Activated CD4-positive, alpha-beta T cell treated with anti-CD3 and anti-CD28 coated beads, Interleukin-2, Interleukin-4, amounts not matched to agents 100 ng/mL and 50 ng/mL, durations not matched to agents 16 hours and 8 hours (primary cell): ENCODE measurements around the gene DRD1.
A peak's percentile ranks its signal among the peaks of the same experiment; 100 is the strongest.

ENCODE experiments used
- DNase-seq: peaks from one replicate; pipeline ENCODE4 v3.0.0-alpha.2; 2020; ENCODE audit warnings: low spot score

Gene DRD1

DNA sequence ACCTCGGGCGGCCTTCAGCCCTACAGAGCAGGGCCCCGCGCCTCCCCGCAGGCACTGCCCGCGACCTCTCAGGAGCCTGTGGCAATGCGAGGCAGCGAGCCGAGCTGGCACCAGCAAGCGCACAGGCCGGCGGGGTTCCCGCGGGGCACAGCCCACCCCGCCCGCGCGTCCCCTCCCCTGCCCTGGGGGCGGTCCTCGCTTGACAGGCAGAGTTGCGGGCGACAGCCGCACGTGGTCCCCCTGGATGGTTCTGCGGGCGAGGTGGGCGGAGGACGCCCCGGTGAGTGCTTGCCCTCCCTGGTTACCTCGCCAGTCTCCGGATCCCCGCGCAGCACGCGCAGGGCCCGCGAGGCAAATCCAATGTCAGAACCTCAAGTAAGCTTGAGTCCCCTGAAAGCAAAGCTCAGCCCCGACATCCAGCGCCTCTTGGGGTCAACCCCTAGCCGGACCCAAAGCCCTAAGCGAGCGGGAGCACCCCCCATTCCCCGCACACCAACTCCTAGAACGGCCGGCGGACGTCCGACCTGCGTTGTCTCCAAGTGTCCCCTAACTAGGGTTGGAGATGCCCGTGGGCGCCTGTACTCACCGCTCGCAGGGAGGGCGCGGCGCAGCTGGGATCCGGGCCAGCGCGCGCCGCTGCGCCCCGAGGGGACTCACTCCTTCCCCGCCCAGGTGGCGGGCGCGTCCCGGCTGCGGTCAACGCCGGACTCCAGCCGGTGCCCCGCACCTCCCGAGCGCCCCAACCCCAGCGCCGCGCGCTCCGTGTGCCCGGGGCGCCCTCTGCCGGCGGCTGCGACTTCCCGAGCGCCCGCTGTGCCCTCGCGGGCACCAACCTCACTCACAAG is at the start of gene DRD1:
Gene DRD1 (minus strand): TSS at position 123 of the 845 bp plus-strand sequence. CDS start 1,083 bp downstream, outside the sequence.
- DNase-seq: peak; percentile 49

DNA sequence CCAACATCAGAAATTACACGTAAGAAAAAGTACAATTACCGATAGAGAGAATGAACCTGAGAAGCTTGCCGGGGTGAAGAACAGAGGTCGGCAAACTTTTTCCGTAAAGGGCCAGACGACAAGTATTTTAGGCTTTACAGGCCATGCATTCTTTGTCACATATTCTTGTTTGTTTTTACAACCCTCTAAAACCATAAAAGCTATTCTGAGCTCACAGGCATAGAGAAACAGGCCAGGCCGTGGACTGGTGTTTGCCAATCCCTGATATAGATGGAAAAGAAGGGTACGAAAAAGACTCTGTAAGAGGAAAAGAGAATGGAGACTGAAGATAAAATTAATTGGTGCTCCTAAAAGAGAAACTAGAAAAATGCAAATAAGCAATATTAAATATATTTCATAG is 49.7 kb upstream of the DRD1 start:
- no peak for DNase-seq

- no peak for DNase-seq
Observed at GRCh38 chr5:175493260-175493659, 49.3 kb upstream of the DRD1 start.

- DNase-seq: no peak
Observed at GRCh38 chr5:175491223-175491622, 47.2 kb upstream of the DRD1 start.

DNA sequence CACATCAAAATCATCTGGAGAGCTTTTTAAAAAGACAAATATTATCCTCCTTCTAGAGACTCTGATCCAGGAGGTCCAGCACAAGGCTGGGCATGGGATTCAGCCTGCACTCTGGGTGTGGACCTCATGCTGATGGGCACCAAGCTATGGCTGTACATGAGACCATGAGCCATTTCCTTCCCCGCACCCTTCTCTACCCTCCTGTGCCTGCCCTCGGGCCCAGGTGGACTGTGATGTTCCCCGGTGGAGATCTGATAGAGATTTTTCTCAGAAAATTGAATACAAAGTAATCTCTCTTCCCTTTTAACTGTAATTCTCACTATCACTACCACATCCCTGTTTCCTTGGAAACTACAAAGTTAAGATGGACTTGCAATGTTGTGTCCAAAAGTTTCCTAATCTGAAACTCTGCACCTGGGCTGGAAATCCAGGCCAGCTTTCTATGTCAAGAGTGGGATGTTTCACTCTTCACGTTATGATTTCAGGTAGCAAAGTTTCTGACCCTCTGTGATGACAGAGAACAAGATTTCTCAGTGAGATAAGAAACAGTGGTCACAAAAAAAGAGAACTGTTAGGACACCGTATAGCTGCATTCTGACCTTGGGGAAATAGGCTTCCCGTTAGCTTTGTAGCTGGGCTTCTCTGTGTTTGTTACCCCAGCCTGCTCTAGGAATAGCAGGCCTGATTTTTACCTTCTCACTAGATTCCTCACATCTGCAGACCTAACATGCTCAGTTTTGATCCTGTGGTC is 45.9 kb upstream of the DRD1 start:
- DNase-seq: no peak

- DNase-seq: no peak
Observed at GRCh38 chr5:175487514-175488222, 43.7 kb upstream of the DRD1 start.

- no peak for DNase-seq
Observed at GRCh38 chr5:175485631-175486030, 41.6 kb upstream of the DRD1 start.

GRCh38 chr5:175484829-175485228 is 40.8 kb upstream of the DRD1 start:
- no peak for DNase-seq

DNA sequence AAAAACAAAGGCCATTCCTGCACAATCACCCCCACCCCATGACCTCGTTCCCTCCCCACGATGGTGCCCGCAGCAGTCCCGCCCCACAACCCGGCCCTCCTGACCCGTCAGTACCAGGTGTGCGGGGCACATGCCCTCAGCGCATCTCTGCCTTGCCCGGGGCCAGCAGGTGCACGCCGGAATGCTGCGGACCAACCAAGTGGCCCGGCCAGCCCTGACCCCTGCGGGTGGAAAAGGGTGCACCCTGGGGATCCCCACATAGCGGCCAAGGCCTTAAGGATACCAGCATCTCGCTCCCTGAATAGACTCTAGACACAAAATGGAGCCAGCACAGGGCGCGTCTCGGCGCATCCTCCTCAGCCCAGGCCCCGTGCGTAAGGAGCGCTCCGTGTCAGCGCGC is 40.3 kb upstream of the DRD1 start:
- no peak for DNase-seq

- no peak for DNase-seq
Observed at GRCh38 chr5:175483337-175483736, 39.4 kb upstream of the DRD1 start.

DNA sequence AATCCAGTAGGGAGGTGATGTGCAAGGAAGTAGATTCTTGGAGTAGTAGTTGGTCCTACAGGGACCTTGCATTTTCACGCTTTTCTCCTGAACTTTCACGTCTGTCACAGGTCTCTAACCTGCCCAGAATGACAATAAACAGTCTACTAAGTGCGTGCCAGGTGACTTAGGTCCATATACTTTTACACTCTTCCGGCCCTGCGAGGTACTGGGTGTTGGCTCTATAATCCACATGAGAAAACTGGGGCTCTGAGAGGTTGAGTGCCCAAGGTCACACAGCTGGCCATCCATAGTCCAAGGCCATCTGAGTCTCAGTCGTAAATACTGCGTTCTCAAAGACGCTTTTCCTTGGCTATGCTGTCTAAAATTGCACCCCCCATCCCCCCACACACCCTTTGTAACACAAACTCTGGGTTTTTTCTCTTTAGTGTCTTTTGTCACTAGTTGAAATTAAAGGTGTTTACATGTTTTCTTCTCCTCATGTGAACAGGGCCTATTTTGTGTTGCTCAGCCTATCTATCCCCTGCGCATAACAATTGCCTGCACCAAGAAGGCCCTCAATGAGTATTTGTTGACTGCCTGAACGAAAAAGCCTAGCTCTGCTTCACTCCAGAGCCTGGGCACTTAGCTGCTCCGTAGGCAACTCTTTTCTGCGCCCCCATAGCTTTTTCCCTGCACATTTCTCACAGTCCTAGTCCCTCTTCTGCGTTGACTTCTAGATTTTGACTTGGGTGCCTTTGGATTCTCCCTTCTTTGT is 35.3 kb upstream of the DRD1 start:
- DNase-seq: no peak

GRCh38 chr5:175478384-175479124 is 34.6 kb upstream of the DRD1 start, which contains the start of gene SFXN1:
Gene SFXN1 (plus strand): TSS chr5:175478560. CDS start chr5:175492104, 13,544 bp downstream.
- DNase-seq: peak; percentile 84

DNA sequence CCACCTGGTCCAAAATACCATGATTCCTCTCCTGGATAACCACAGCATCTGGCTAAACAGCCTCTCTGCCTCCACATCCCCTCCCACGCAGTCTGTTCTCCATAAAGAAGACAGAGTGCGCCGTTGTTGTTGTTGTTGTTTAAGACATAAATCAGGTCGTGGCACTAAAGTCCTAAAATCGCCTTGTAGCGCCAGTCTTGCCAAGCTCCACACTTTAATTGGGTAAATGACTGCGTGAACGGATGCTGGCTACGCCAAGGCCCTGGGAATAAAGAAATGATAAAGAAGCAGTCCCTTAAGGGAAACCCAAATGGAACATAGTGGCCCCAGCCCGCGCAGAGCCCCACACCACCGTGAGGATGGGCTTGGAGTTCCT is 34.0 kb upstream of the DRD1 start:
- no peak for DNase-seq

GRCh38 chr5:175477440-175477839 is 33.5 kb upstream of the DRD1 start:
- no peak for DNase-seq

GRCh38 chr5:175475248-175475647 is 31.3 kb upstream of the DRD1 start:
- DNase-seq: no peak

DNA sequence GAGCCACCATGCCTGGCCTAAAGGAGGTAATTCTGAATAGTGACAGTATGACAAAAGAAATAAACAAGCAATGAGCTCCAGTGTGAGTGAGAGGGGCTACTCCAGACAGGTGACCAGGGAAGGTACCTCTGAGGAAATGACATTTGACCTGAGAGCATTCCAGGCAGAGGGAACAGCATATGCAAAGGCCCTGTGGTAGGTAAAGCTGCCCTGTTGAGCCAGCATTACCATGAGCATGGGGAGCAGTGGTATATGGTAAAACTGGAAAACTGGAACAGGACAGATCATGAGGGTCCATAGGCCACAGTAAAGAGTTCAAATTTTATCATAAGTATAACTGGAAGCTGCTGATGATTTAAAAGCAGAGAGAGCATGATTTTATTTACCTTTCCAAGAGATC is 28.4 kb upstream of the DRD1 start:
- no peak for DNase-seq

DNA sequence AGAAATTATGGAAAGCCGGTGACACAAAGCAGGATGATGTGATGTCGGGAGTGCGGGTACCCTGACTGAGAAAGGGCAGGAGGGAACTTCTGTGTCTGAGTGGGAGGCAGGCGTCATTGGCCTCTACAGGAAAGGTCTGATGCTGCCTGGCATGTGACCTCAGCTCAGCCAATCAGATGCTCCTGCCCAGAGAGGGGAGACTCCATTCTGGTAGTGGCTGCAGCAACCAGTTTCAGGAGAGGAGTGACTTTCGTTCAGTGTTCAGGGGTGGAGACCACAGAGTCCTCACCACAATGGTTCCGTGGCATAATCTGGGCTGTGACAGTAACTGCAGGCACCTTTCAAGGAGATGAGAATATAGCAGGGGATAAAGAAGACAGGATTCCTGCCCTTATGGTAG is 27.6 kb upstream of the DRD1 start:
- no peak for DNase-seq

DNA sequence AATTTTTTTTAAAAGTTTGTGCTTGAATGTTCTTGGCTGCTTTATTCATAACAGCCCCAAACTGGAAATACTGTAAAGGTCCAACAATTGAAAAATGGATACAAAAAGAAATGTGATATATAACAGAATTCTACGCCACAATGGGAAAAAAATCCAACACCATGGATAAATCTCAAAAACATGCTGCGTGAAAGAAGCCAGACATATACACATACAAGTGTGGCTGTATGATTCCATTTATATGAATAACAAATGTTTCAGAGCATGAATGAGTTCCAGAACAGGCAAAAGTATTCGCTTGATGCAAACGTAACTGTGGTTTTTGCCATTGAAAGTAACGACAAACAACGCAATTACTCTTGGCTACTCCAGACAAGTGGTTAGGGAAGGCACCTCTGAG is 27.2 kb upstream of the DRD1 start:
- no peak for DNase-seq

- no peak for DNase-seq
Observed at GRCh38 chr5:175470781-175471180, 26.8 kb upstream of the DRD1 start.

- no peak for DNase-seq
Observed at GRCh38 chr5:175469916-175470315, 25.9 kb upstream of the DRD1 start.

GRCh38 chr5:175468892-175469291 is 24.9 kb upstream of the DRD1 start:
- no peak for DNase-seq
